Uterus (tissue), 2 donors: ENCODE results near the gene PM20D1.

Experiments used
- CTCF ChIP-seq, 4 experiments: fragments of 200-600 bp in 2 of 4; fragments of 450-650 bp in 2 of 4; sonication (generic) in 2 of 4; IDR thresholded peaks; one replicate each; pipeline ENCODE4 v1.5.1; 2016 to 2019; ENCODE audit warnings: antibody characterized with exemption in 4 of 4, mild to moderate bottlenecking in 2 of 4, moderate library complexity in 1 of 4
- POLR2A ChIP-seq, 2 donors: fragments of 450-650 bp; IDR thresholded peaks; one replicate each; pipeline ENCODE4 v1.6.1; 2016; ENCODE audit warnings: antibody characterized with exemption in 2 of 2, mild to moderate bottlenecking in 1 of 2, moderate library complexity in 1 of 2

- TF ChIP-seq CTCF (IDR thresholded peaks at IDR 0.05): no peak
- TF ChIP-seq POLR2A (IDR thresholded peaks at IDR 0.05): no peak
These were observed at the start of gene PM20D1 for GRCh38 chr1:205849619-205850355.
